GM21515 (cell line): Measurements from ENCODE around the gene TPST2.

Experiments used
- ATAC-seq: cut with Tn5 transposase; IDR thresholded peaks from one replicate; pipeline ENCODE4 v1.9.1; 2021; ENCODE audit not compliant: unreplicated experiment

Gene TPST2

DNA sequence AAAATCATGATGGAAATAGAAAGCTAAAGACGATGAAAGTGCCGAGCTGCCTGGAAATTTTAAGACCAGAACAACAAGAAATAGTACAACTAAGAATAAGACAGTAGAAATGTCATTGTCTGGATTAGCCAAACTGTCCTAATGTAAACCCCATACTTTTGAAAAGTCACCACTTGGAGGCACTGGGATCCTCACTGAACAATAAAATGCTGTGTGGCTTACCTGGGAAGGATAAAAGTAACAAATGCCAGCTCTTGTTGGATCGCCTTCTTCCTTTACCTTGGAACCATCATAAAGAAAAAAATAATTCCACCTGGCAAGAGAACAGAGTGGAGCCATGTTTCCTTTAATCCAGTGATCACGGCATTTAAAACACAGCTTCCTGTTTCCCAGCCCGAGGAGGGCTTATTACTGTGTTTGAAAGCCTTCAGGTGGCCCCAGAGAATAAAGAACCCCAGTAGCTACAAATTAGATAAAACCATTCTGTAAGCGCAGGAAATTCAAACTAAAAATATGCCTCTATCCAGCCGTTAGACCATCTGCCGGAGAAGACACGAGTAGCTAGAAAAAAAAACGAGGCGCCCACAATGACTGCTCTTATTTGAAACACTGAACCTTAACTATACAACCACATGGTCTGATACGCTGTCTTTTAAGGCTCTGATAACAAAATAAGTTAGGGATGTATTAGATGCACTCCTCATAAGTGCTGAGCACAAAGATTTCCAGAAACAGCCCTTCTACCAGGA, 110.7 kb downstream of the TPST2 start:
- no peak for ATAC-seq

GRCh38 chr22:26477341-26477731, 112.6 kb downstream of the TPST2 start:
- no peak for ATAC-seq

DNA sequence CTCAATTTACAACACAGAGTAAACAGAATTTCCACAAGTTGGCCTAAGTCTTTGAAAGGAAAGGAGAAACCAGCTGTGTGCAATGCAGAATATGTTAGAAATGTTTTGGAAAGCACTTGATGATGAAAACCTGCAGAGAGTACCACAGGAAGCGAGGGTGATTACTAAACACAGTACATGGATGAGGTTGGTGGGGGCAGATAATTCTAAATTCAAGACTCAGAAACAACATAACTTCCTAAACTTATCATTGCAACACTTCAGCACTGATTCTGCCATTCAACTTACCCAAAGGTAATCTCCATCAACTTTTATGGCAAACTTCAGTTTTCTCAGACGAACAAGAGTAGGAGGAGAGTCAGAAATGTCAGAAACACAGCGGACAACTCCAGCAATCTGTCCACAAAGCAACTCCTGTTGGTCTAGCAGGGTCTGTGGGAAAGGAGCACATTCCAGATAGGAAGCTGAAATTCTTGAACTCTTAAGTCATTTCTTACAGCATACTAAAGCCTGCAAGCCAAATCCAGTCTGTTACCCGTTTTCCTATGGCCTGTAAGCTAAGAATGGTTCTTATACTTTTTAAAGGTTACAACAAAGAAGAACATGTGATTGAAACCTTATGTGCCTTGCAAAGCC, 113.1 kb downstream of the TPST2 start:
- no peak for ATAC-seq

DNA sequence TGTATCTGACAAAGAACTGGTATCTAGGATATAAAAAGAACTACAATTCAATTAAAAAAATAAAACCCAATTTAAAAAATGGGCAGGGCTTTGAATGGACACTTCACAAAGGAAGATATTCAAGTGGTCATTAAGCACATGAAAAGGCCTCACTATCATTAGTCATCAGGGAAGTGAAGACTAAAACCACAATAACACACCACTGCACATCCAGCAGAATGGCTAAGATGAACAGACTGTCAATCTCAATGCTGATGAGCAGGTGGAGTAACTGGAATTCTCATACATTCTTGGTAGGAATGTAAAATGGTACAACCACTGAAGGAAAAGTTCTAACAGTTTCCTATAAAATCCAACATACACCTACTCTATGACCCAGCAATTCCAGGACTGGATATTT, 115.2 kb downstream of the TPST2 start:
- no peak for ATAC-seq
